Keratinocyte (primary cell): ENCODE data around the gene ADGRV1. TPM values are rescaled to one million over a fixed set of nuclear protein-coding genes. Genes with fewer than 3 reads are reported as not detected.

ENCODE experiments used
- DNase-seq: peaks from one replicate; pipeline ENCODE4 v3.0.0-alpha.2; 2011; ENCODE audit warnings: low read depth, missing footprints, low spot score
- FAIRE-seq: peaks from 2 replicates; lab custom pipeline; 2011; peaks lifted over from hg19 to GRCh38; lab: Jason Lieb, UNC
- H2AFZ ChIP-seq: 2 replicates; pipeline ENCODE4 v1.6.0; 2012; ENCODE audit warnings: low read length, control low read depth, inconsistent platforms; ENCODE audit not compliant: control insufficient read depth
- H3K27ac ChIP-seq: 2 replicates; pipeline ENCODE4 v1.5.1; 2011; ENCODE audit warnings: low read length; ENCODE audit not compliant: control insufficient read depth, insufficient read depth
- H3K27me3 ChIP-seq: 3 replicates; pipeline ENCODE4 v1.6.0; 2011; ENCODE audit warnings: low read length; ENCODE audit not compliant: control insufficient read depth, insufficient read depth; ENCODE audit errors: extremely low read depth
- H3K36me3 ChIP-seq, 2 experiments: 2 replicates in 1 of 2; 3 replicates in 1 of 2; pipeline ENCODE4 v1.5.1; 2011; ENCODE audit warnings: low read length in 2 of 2, mild to moderate bottlenecking in 1 of 2; ENCODE audit not compliant: control insufficient read depth in 2 of 2, insufficient read depth in 2 of 2; ENCODE audit errors: extremely low read depth in 1 of 2
- H3K4me1 ChIP-seq: 3 replicates; pipeline ENCODE4 v1.5.1; 2011; ENCODE audit warnings: low read length; ENCODE audit not compliant: control insufficient read depth, insufficient read depth; ENCODE audit errors: extremely low read depth
- H3K4me2 ChIP-seq: 3 replicates; pipeline ENCODE4 v1.6.0; 2011; ENCODE audit warnings: low read depth, low read length; ENCODE audit not compliant: control insufficient read depth, insufficient read depth; ENCODE audit errors: extremely low read depth
- H3K4me3 ChIP-seq, 3 experiments: fragments of 200-600 bp in 1 of 3; sonication (generic) in 1 of 3; 2 replicates in 2 of 3; 3 replicates in 1 of 3; pipeline ENCODE4 v1.5.1; 2011 to 2016; ENCODE audit warnings: low read length in 3 of 3, mild to moderate bottlenecking in 3 of 3, control low read depth in 2 of 3, inconsistent platforms in 1 of 3, low read depth in 1 of 3, mixed read lengths in 1 of 3, mixed run types in 1 of 3, moderate library complexity in 1 of 3; ENCODE audit not compliant: control insufficient read depth in 2 of 3, insufficient read depth in 2 of 3; ENCODE audit errors: extremely low read depth in 1 of 3
- H3K79me2 ChIP-seq: 2 replicates; pipeline ENCODE4 v1.6.0; 2012; ENCODE audit warnings: low read length; ENCODE audit not compliant: control insufficient read depth, insufficient read depth
- H3K9ac ChIP-seq: 3 replicates; pipeline ENCODE4 v1.6.0; 2011; ENCODE audit warnings: low read length; ENCODE audit not compliant: control insufficient read depth, insufficient read depth; ENCODE audit errors: extremely low read depth
- H3K9me1 ChIP-seq: 3 replicates; pipeline ENCODE4 v1.6.0; 2011; ENCODE audit warnings: low read length; ENCODE audit not compliant: control insufficient read depth, insufficient read depth; ENCODE audit errors: extremely low read depth
- H3K9me3 ChIP-seq: 2 replicates; pipeline ENCODE4 v1.5.1; 2012; ENCODE audit warnings: low read depth, low read length; ENCODE audit not compliant: control insufficient read depth
- H4K20me1 ChIP-seq: 3 replicates; pipeline ENCODE4 v1.6.0; 2011; ENCODE audit warnings: low read length; ENCODE audit not compliant: control insufficient read depth, insufficient read depth; ENCODE audit errors: extremely low read depth
- EZH2 ChIP-seq: IDR thresholded peaks from one replicate; pipeline ENCODE4 v1.6.1; 2012; ENCODE audit warnings: inconsistent platforms, mild to moderate bottlenecking, low read length, moderate library complexity
- dilution Hi-C: fragments of 300-500 bp; cut with MboI; formaldehyde crosslinking; loops from one replicate; pipeline ENCODE4 v1.7.0; 2020; ENCODE audit warnings: low sequenced_read_pairs; ENCODE audit not compliant: extremely low pct_ligation_motif_present
- polyA plus RNA-seq, 5 experiments: library from polyadenylated mRNA; depleted of rRNA in 3 of 5; stranded (reverse) in 3 of 5; stranded (forward) in 1 of 5; unstranded in 1 of 5; fragments of >200 nt; gene quantifications; 1 replicate in 1 of 5; 2 replicates in 3 of 5; 3 replicates in 1 of 5; pipeline versions ENCODE4 v1.2.1 to v1.2.3, GENCODE V29; 2011 to 2012; ENCODE audit warnings: missing spikeins in 2 of 5, low read depth in 1 of 5, low replicate concordance in 1 of 5
- TF ChIP-seq, protein P1 (sequence below), 3 experiments: IDR thresholded peaks in 1 of 3; conservative IDR thresholded peaks in 1 of 3; optimal IDR thresholded peaks in 1 of 3; 2 replicates in 2 of 3; 3 replicates in 1 of 3; pipeline versions ENCODE3 to v1.5.1; 2011; ENCODE audit warnings: low read length in 3 of 3, mild to moderate bottlenecking in 3 of 3, moderate library complexity in 2 of 3, control low read depth in 1 of 3, inconsistent platforms in 1 of 3; ENCODE audit not compliant: insufficient read depth in 2 of 3; ENCODE audit errors: extremely low read depth in 1 of 3

The ADGRV1 gene
- polyA plus RNA-seq, 1 donor (not counting 4 experiments of a cell fraction or from before 2014, with no cell fraction given), result 0.05 TPM

- Histone ChIP-seq H4K20me1 (no peaks in the 10 kb centered on the region), H2AFZ (no peak overlapping the region), H3K79me2 (no peaks in the 10 kb centered on the region), H3K9ac (no peak overlapping the region), H3K36me3 (no peaks in the 10 kb centered on the region), H3K4me1 (no peaks in the 10 kb centered on the region), H3K4me3 (no peak overlapping the region), H3K4me2 (no peak overlapping the region), H3K27ac (no peak overlapping the region), H3K9me3 (no peaks in the 10 kb centered on the region), H3K9me1 (no peaks in the 10 kb centered on the region), H3K27me3 (no peaks in the 10 kb centered on the region)
- DNase-seq (no peak), FAIRE-seq (peak; percentile 56)
- TF ChIP-seq, protein P1, sequence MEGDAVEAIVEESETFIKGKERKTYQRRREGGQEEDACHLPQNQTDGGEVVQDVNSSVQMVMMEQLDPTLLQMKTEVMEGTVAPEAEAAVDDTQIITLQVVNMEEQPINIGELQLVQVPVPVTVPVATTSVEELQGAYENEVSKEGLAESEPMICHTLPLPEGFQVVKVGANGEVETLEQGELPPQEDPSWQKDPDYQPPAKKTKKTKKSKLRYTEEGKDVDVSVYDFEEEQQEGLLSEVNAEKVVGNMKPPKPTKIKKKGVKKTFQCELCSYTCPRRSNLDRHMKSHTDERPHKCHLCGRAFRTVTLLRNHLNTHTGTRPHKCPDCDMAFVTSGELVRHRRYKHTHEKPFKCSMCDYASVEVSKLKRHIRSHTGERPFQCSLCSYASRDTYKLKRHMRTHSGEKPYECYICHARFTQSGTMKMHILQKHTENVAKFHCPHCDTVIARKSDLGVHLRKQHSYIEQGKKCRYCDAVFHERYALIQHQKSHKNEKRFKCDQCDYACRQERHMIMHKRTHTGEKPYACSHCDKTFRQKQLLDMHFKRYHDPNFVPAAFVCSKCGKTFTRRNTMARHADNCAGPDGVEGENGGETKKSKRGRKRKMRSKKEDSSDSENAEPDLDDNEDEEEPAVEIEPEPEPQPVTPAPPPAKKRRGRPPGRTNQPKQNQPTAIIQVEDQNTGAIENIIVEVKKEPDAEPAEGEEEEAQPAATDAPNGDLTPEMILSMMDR (optimal IDR thresholded peaks at IDR 0.05 in 1 of 3, IDR thresholded peaks at IDR 0.05 in 1 of 3, conservative IDR thresholded peaks at IDR 0.05 in 1 of 3; ENCODE audit: extremely low read depth in 1 of 3, insufficient read depth in 2 of 3, low read length in 3 of 3), result no peak
- no peak for TF ChIP-seq EZH2
- dilution Hi-C loops, result no loop called here
Measured at GRCh38 chr5:91028499-91028956, 469.9 kb downstream of the ADGRV1 start.

DNA sequence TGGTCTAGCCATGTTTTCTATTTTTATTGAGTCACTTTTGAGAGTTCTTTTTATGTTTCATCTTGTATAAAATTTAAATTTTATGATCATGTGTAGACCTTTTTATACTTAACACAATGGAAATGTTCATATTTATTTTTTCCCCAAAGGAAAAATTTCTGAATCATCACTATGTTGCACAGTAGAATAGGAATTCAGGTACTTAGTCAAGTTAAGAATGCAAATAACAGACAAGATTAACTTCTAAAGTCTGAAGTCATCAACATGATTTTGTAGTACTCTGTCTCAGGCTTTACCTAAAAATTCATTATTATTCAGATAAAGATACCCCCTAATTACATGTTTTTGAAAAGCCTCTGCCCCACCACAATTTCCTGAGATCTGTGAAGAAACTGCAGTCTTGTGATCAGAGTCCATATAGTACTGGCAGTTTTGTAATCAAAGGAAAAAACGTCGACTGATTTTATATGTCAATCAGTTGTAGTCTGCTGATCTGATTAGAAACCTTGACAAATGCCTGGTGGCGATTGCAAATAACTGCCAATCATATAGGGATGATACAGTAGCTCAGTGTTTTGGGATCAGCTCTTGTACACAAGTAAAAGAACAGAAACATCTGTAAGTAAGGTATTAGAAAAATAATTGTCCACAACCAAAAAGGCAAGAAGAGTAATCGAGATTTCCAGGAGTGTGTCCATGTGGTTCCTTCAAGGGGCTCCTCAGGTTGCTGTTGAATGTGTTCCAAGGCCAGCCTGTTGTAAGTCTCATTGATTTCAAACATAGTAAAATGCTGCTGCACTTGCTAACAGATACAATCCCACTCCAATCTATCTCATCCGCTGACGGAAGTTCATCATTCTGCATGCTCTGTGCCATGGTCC is 472.2 kb downstream of the ADGRV1 start:
- Histone ChIP-seq H3K4me3 (no peak overlapping the region), H3K36me3 (no peaks in the 10 kb centered on the region), H3K9ac (no peak overlapping the region), H3K4me1 (no peaks in the 10 kb centered on the region), H3K9me3 (no peaks in the 10 kb centered on the region), H4K20me1 (no peaks in the 10 kb centered on the region), H3K27me3 (no peaks in the 10 kb centered on the region), H3K79me2 (no peaks in the 10 kb centered on the region), H3K27ac (no peak overlapping the region), H3K4me2 (no peak overlapping the region), H2AFZ (no peak overlapping the region), H3K9me1 (no peaks in the 10 kb centered on the region)
- DNase-seq, result no peak
- peak; percentile 36 for FAIRE-seq
- TF ChIP-seq EZH2, result no peak
- TF ChIP-seq, protein P1 (optimal IDR thresholded peaks at IDR 0.05 in 1 of 3, IDR thresholded peaks at IDR 0.05 in 1 of 3, conservative IDR thresholded peaks at IDR 0.05 in 1 of 3; ENCODE audit: extremely low read depth in 1 of 3, insufficient read depth in 2 of 3, low read length in 3 of 3), result no peak
- dilution Hi-C loops, result no loop called here
